Heart left ventricle (tissue), 16 donors: ENCODE measurements around the gene UBQLN3. TPM values are rescaled to one million over a fixed set of nuclear protein-coding genes. Genes with fewer than 3 reads are reported as not detected.

Experiments
- ATAC-seq, 4 donors: fragments of 200-7000 bp; cut with Tn5 transposase; one replicate each; pipeline ENCODE4 v1.9.1; 2020 to 2022; ENCODE audit warnings: moderate library complexity in 4 of 4, mild to moderate bottlenecking in 3 of 4, moderate number of reproducible peaks in 1 of 4
- DNase-seq, 5 donors: peaks; one replicate each; pipeline ENCODE4 v3.0.0-alpha.2; 2020
- H3K27ac ChIP-seq, 12 donors: fragments of 200-600 bp; sonication (generic) in 4 of 12; one replicate each; pipeline versions ENCODE4 v1.5.0 to v1.8.0; 2016 to 2022; ENCODE audit warnings: mild to moderate bottlenecking in 2 of 12
- H3K27me3 ChIP-seq, 9 donors: fragments of 200-600 bp; sonication (generic) in 2 of 9; one replicate each; pipeline versions ENCODE4 v1.5.1 to v1.8.0; 2016 to 2022; ENCODE audit warnings: mild to moderate bottlenecking in 3 of 9
- H3K36me3 ChIP-seq, 9 donors: fragments of 200-600 bp; sonication (generic) in 2 of 9; one replicate each; pipeline versions ENCODE4 v1.5.0 to v1.8.0; 2018 to 2022; ENCODE audit warnings: mild to moderate bottlenecking in 2 of 9
- H3K4me1 ChIP-seq, 12 donors: fragments of 200-600 bp; sonication (generic) in 4 of 12; one replicate each; pipeline versions ENCODE4 v1.5.0 to v1.8.0; 2016 to 2022; ENCODE audit warnings: mild to moderate bottlenecking in 3 of 12
- H3K4me3 ChIP-seq, 12 donors: fragments of 200-600 bp; sonication (generic) in 4 of 12; one replicate each; pipeline versions ENCODE4 v1.5.0 to v1.8.0; 2017 to 2022; ENCODE audit warnings: mild to moderate bottlenecking in 9 of 12, moderate library complexity in 4 of 12
- H3K9me3 ChIP-seq, 12 donors: fragments of 200-600 bp; sonication (generic) in 4 of 12; one replicate each; pipeline versions ENCODE4 v1.5.0 to v1.8.0; 2016 to 2022; ENCODE audit warnings: mild to moderate bottlenecking in 1 of 12
- CTCF ChIP-seq, 12 donors: fragments of 200-600 bp; sonication (generic) in 4 of 12; IDR thresholded peaks; one replicate each; pipeline versions ENCODE4 v1.5.0 to v1.8.0; 2018 to 2022; ENCODE audit warnings: antibody characterized with exemption in 12 of 12, mild to moderate bottlenecking in 5 of 12
- POLR2A ChIP-seq, 2 donors: fragments of 450-650 bp; IDR thresholded peaks; one replicate each; pipeline ENCODE4 v1.6.1; 2017; ENCODE audit warnings: antibody characterized with exemption in 2 of 2, mild to moderate bottlenecking in 2 of 2, moderate library complexity in 2 of 2
- WGBS, 4 donors: extraction: QIAGEN DNeasy Blood & Tissue Kit in 2 of 4; methylation state at CpG; one replicate each; pipeline versions ENCODE4 v1.1.5 to v1.1.7; 2013 to 2018; 5-methylcytosine and 5-hydroxymethylcytosine counted together
- intact Hi-C, 10 donors: fragments of 100-400 bp; cut with DNase I; formaldehyde crosslinking; loops; one replicate each; pipeline versions ENCODE4 v1.11.1 to v1.14.2; 2022
- polyA plus RNA-seq, 2 donors: library from polyadenylated mRNA; stranded (reverse); fragments of 200-250 nt; gene quantifications; one replicate each; pipeline ENCODE4 v1.2.3, GENCODE V29; 2013
- total RNA-seq, 9 donors: library from RNA; depleted of rRNA in 2 of 9; stranded (reverse); fragments of >200 nt in 2 of 9; fragmentation: NEBNext Ultra II Directional in 3 of 9; extraction: Animal tissue kit (Norgen Biotek cat#: 25700) in 3 of 9; gene quantifications; one replicate each; pipeline versions ENCODE4 v1.1.0 to v1.2.4, GENCODE V29; 2016 to 2023
- donor health status: ischemic (EF 13 %, LVEDD 7.1; RV severe dilation, severe dysfunction).
- donor health status: healthy with polysubstance abuse.
- donor health status: DM: no; HTN: yes; CAD: no.
- donor health status: DM: no; HTN: no; CAD: no.
- donor health status: ischemic (EF 25% LVEDD 6.9; RV normal size, moderate dysfunction).
- donor health status: ischemic (EF 25% LVEDD 5.7; RV mildly dilated, moderate dysfunction).
- donor health status: healthy.
- donor health status: DM: yes; HTN: yes; CAD: no.
- donor health status: ischemic (EF 35%, LVEDD 5.7; RV mildly dilated, moderate dysfunction).
- donor health status: nonischemic (EF 11% LVEDD 7.7; RV severe dilation, severe dysfunction).
- donor health status: DM: yes; HTN: yes; CAD: no.
- donor health status: PGD.
- donor health status: ischemic (EF 29% LVEDD 5.4; RV normal size, mild dysfunction).
- donor health status: nonischemic (EF 23%, LVEDD 6.1; RV moderate dilation, normal function).

The UBQLN3 gene
- total and polyA plus RNA-seq, 11 donors, result 0.16 TPM; not detected in 10

- Histone ChIP-seq H3K9me3 (peaks cover 0 to 8% (median 0%) of the 10 kb centered on the region in 12 donors), H3K36me3 (no peaks in the 10 kb centered on the region), H3K27me3 (no peaks in the 10 kb centered on the region), H3K27ac (no peak overlapping the region), H3K4me1 (no peaks in the 10 kb centered on the region), H3K4me3 (no peak overlapping the region)
- TF ChIP-seq CTCF (IDR thresholded peaks at IDR 0.05), result no peak
- no peak for TF ChIP-seq POLR2A (IDR thresholded peaks at IDR 0.05)
- ATAC-seq (no peak), DNase-seq (no peak)
- intact Hi-C loops, result no loop called here
- WGBS, 4 donors, result 20 to 44% (median 35%) methylated on average over 1 of the region's 1 CpG
Measured at GRCh38 chr11:5541427-5541826, 31.7 kb upstream of the UBQLN3 start.

GRCh38 chr11:5536482-5536881 is 26.7 kb upstream of the UBQLN3 start:
- ATAC-seq (no peak), DNase-seq (no peak)
- Histone ChIP-seq H3K9me3 (peaks cover 0 to 9% (median 0%) of the 10 kb centered on the region in 12 donors), H3K4me1 (no peaks in the 10 kb centered on the region), H3K27me3 (no peaks in the 10 kb centered on the region), H3K36me3 (no peaks in the 10 kb centered on the region), H3K4me3 (no peak overlapping the region), H3K27ac (no peak overlapping the region)
- TF ChIP-seq CTCF (IDR thresholded peaks at IDR 0.05) (no peak), POLR2A (IDR thresholded peaks at IDR 0.05) (no peak)
- intact Hi-C loops, result no loop called here

GRCh38 chr11:5534046-5534445 is 24.3 kb upstream of the UBQLN3 start:
- TF ChIP-seq CTCF (IDR thresholded peaks at IDR 0.05), result no peak
- TF ChIP-seq POLR2A (IDR thresholded peaks at IDR 0.05), result no peak
- DNase-seq (no peak), ATAC-seq (no peak)
- Histone ChIP-seq H3K36me3 (no peaks in the 10 kb centered on the region), H3K27ac (no peak overlapping the region), H3K27me3 (no peaks in the 10 kb centered on the region), H3K4me3 (no peak overlapping the region), H3K4me1 (peaks cover 0 to 3% (median 0%) of the 10 kb centered on the region in 12 donors), H3K9me3 (peaks cover 0 to 9% (median 0%) of the 10 kb centered on the region in 12 donors)
- intact Hi-C loops, result no loop called here
- whole genome bisulfite sequencing, 4 donors, result 79 to 83% (median 82%) methylated on average over 1 of the region's 1 CpG

- Histone ChIP-seq H3K9me3 (no peaks in the 10 kb centered on the region), H3K27ac (no peak overlapping the region), H3K4me3 (no peak overlapping the region), H3K27me3 (no peaks in the 10 kb centered on the region), H3K4me1 (peaks cover 0 to 9% (median 0%) of the 10 kb centered on the region in 12 donors), H3K36me3 (no peaks in the 10 kb centered on the region)
- ATAC-seq, result no peak
- TF ChIP-seq POLR2A (IDR thresholded peaks at IDR 0.05), result no peak
- TF ChIP-seq CTCF (IDR thresholded peaks at IDR 0.05), result no peak
- no peak for DNase-seq
- 65 to 71% (median 68%) methylated on average over 2 of the region's 2 CpGs for WGBS, 4 donors
- intact Hi-C loops, result no loop called here
Measured at GRCh38 chr11:5531053-5531831, 21.5 kb upstream of the UBQLN3 start.
